Adrenal gland (tissue), 12 donors: ENCODE measurements around the gene SLC28A1. TPM values are rescaled to one million over a fixed set of nuclear protein-coding genes. Genes with fewer than 3 reads are reported as not detected.

Experiments used
- DNase-seq, 7 donors: peaks; one replicate each; pipeline ENCODE4 v3.0.0-alpha.2; 2019 to 2020
- H3K27ac ChIP-seq, 5 donors: fragments of 200-600 bp; sonication (generic) in 4 of 5; 1 replicate in 3 of 5; 2 replicates in 2 of 5; pipeline versions ENCODE4 v1.5.1 to v1.8.0; 2016 to 2020; ENCODE audit warnings: mild to moderate bottlenecking in 1 of 5
- H3K27me3 ChIP-seq: fragments of 200-600 bp; 2 replicates; pipeline ENCODE4 v1.8.0; 2021
- H3K36me3 ChIP-seq, 2 donors: fragments of 200-600 bp; replicated peaks in 1 of 2; 1 replicate in 1 of 2; 2 replicates in 1 of 2; pipeline versions ENCODE4 v1.5.1 to v1.8.0; 2018 to 2022
- H3K4me1 ChIP-seq, 2 donors: fragments of 200-600 bp; replicated peaks in 1 of 2; 1 replicate in 1 of 2; 2 replicates in 1 of 2; pipeline versions ENCODE4 v1.5.1 to v1.8.0; 2018 to 2021
- H3K4me3 ChIP-seq, 4 donors: fragments of 200-600 bp; sonication (generic) in 3 of 4; one replicate each; pipeline ENCODE4 v1.5.1; 2016 to 2018
- H3K9me3 ChIP-seq, 3 donors: fragments of 200-600 bp; sonication (generic) in 1 of 3; replicated peaks in 1 of 3; 1 replicate in 2 of 3; 2 replicates in 1 of 3; pipeline versions ENCODE4 v1.5.1 to v1.8.0; 2016 to 2021
- CTCF ChIP-seq, 6 experiments: fragments of 450-650 bp in 4 of 6; fragments of 200-600 bp in 2 of 6; sonication (generic) in 1 of 6; IDR thresholded peaks; 1 replicate in 5 of 6; 2 replicates in 1 of 6; pipeline versions ENCODE4 v1.5.1 to v1.8.0; 2016 to 2021; ENCODE audit warnings: antibody characterized with exemption in 6 of 6, mild to moderate bottlenecking in 2 of 6, moderate library complexity in 1 of 6
- POLR2A ChIP-seq, 2 donors: fragments of 450-650 bp; IDR thresholded peaks; one replicate each; pipeline ENCODE4 v1.6.1; 2017; ENCODE audit warnings: antibody characterized with exemption in 2 of 2, mild to moderate bottlenecking in 2 of 2, moderate library complexity in 1 of 2
- WGBS, 4 donors: extraction: QIAGEN DNeasy Blood & Tissue Kit in 2 of 4; methylation state at CpG; one replicate each; pipeline versions ENCODE4 v1.1.5 to v1.1.7; 2013 to 2017; 5-methylcytosine and 5-hydroxymethylcytosine counted together
- intact Hi-C, 2 donors: fragments of 100-400 bp; cut with DNase I; formaldehyde crosslinking; loops; one replicate each; pipeline versions ENCODE4 v1.14.1 to v1.15.0; 2022 to 2023
- polyA plus RNA-seq, 3 donors: library from polyadenylated mRNA; stranded (reverse); fragments of 200-250 nt in 2 of 3; fragments of 350-450 nt in 1 of 3; fragmentation: Illumina TruSeq in 1 of 3; extraction: RNeasy Lipid Tissue Mini Kit (QIAGEN cat#74804) in 1 of 3; gene quantifications; one replicate each; pipeline ENCODE4 v1.2.3, GENCODE V29; 2013 to 2014
- total RNA-seq, 9 donors: library from RNA; depleted of rRNA in 4 of 9; stranded (reverse); fragments of >200 nt in 4 of 9; fragments of 120-200 nt in 1 of 9; fragmentation: NEBNext Ultra II Directional in 1 of 9; extraction: Animal tissue kit (Norgen Biotek cat#: 25700) in 1 of 9; gene quantifications; one replicate each; pipeline versions ENCODE4 v1.1.0 to v1.2.4, GENCODE V29; 2013 to 2023
- donor health status: healthy with polysubstance abuse.
- donor health status: Bipolar disorder and iron deficiency.
- donor health status: DM: yes; HTN: yes; CAD: no.
- donor health status: DM: no; HTN: no; CAD: no.
- donor health status: DM: no; HTN: no; CAD: no.
- donor health status: DM: yes; HTN: yes; CAD: no.

Gene SLC28A1
- total and polyA plus RNA-seq, 12 donors, result 0.03 to 0.19 (median 0.11) TPM; not detected in 4

GRCh38 chr15:84878504-84878903 is 6.0 kb upstream of the SLC28A1 start:
- Histone ChIP-seq H3K36me3 (no peaks in the 10 kb centered on the region), H3K27me3 (no peaks in the 10 kb centered on the region), H3K27ac (no peak overlapping the region), H3K4me1 (peaks cover 4% of the 10 kb centered on the region in 2 donors), H3K9me3 (no peaks in the 10 kb centered on the region), H3K4me3 (no peak overlapping the region)
- 35 to 60% (median 53%) methylated on average over 4 of the region's 4 CpGs for WGBS, 4 donors
- intact Hi-C loops, result loop anchor here in 1 of 2 donors (10.0 kb wide), 1 partner anchor 46 kb away; no protein-coding TSS in a partner anchor
- no peak for TF ChIP-seq POLR2A (IDR thresholded peaks at IDR 0.05)
- TF ChIP-seq CTCF (IDR thresholded peaks at IDR 0.05), result peak; percentile 42 to 77 (median 68)
- peak; percentile 53 to 88 (median 79) for DNase-seq

GRCh38 chr15:84879088-84879780 is 5.2 kb upstream of the SLC28A1 start:
- no peaks in the 10 kb centered on the region for H3K9me3 ChIP-seq
- no peaks in the 10 kb centered on the region for H3K36me3 ChIP-seq
- H3K4me3 ChIP-seq, result no peak overlapping the region
- TF ChIP-seq POLR2A (IDR thresholded peaks at IDR 0.05), result no peak
- TF ChIP-seq CTCF (IDR thresholded peaks at IDR 0.05), result no peak
- H3K27ac ChIP-seq, result no peak overlapping the region
- no peaks in the 10 kb centered on the region for H3K27me3 ChIP-seq
- no peak for DNase-seq
- H3K4me1 ChIP-seq, result peaks cover 4% of the 10 kb centered on the region in 2 donors
- intact Hi-C loops, result loop anchor here in 1 of 2 donors (10.0 kb wide), 1 partner anchor 46 kb away; no protein-coding TSS in a partner anchor
- WGBS, 4 donors, result 88 to 94% (median 91%) methylated on average over 9 to 11 of the region's 11 CpGs

- TF ChIP-seq CTCF (IDR thresholded peaks at IDR 0.05) (no peak), POLR2A (IDR thresholded peaks at IDR 0.05) (no peak)
- DNase-seq, result no peak
- Histone ChIP-seq H3K4me3 (no peak overlapping the region), H3K4me1 (peaks cover under 1 to 4% of the 10 kb centered on the region in 2 donors), H3K27me3 (no peaks in the 10 kb centered on the region), H3K27ac (no peak overlapping the region), H3K9me3 (no peaks in the 10 kb centered on the region), H3K36me3 (no peaks in the 10 kb centered on the region)
- intact Hi-C loops, result no loop called here
- 85 to 92% (median 87%) methylated on average over 3 of the region's 3 CpGs for WGBS, 4 donors
Observed at GRCh38 chr15:84880007-84880406, 4.5 kb upstream of the SLC28A1 start.

- no peak for DNase-seq
- TF ChIP-seq CTCF (IDR thresholded peaks at IDR 0.05), result no peak
- TF ChIP-seq POLR2A (IDR thresholded peaks at IDR 0.05), result no peak
- H3K4me1 ChIP-seq, result no peaks in the 10 kb centered on the region
- H3K9me3 ChIP-seq, result no peaks in the 10 kb centered on the region
- H3K27ac ChIP-seq, result no peak overlapping the region
- H3K27me3 ChIP-seq, result no peaks in the 10 kb centered on the region
- 84 to 95% (median 94%) methylated on average over 2 to 8 of the region's 8 CpGs for WGBS, 4 donors
- no peak overlapping the region for H3K4me3 ChIP-seq
- no peaks in the 10 kb centered on the region for H3K36me3 ChIP-seq
- intact Hi-C loops, result no loop called here
Observed at GRCh38 chr15:84880822-84881519, 3.5 kb upstream of the SLC28A1 start.
